HT-29 (cell line): ENCODE measurements around the gene EYA3. TPM values are rescaled to one million over a fixed set of nuclear protein-coding genes. Genes with fewer than 3 reads are reported as not detected.

Experiments used
- DNase-seq: peaks from one replicate; pipeline ENCODE4 v3.0.0-alpha.2; 2015; ENCODE audit warnings: low spot score
- total RNA-seq: library from RNA; depleted of rRNA; stranded (reverse); fragments of >200 nt; shearing (Covaris generic); gene quantifications from 2 replicates; pipeline ENCODE4 v1.2.3, GENCODE V29; 2014; rRNA removed

EYA3 gene, protein sequence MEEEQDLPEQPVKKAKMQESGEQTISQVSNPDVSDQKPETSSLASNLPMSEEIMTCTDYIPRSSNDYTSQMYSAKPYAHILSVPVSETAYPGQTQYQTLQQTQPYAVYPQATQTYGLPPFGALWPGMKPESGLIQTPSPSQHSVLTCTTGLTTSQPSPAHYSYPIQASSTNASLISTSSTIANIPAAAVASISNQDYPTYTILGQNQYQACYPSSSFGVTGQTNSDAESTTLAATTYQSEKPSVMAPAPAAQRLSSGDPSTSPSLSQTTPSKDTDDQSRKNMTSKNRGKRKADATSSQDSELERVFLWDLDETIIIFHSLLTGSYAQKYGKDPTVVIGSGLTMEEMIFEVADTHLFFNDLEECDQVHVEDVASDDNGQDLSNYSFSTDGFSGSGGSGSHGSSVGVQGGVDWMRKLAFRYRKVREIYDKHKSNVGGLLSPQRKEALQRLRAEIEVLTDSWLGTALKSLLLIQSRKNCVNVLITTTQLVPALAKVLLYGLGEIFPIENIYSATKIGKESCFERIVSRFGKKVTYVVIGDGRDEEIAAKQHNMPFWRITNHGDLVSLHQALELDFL
- total RNA-seq: 4.4 and 6.7 TPM in 2 replicates

DNA sequence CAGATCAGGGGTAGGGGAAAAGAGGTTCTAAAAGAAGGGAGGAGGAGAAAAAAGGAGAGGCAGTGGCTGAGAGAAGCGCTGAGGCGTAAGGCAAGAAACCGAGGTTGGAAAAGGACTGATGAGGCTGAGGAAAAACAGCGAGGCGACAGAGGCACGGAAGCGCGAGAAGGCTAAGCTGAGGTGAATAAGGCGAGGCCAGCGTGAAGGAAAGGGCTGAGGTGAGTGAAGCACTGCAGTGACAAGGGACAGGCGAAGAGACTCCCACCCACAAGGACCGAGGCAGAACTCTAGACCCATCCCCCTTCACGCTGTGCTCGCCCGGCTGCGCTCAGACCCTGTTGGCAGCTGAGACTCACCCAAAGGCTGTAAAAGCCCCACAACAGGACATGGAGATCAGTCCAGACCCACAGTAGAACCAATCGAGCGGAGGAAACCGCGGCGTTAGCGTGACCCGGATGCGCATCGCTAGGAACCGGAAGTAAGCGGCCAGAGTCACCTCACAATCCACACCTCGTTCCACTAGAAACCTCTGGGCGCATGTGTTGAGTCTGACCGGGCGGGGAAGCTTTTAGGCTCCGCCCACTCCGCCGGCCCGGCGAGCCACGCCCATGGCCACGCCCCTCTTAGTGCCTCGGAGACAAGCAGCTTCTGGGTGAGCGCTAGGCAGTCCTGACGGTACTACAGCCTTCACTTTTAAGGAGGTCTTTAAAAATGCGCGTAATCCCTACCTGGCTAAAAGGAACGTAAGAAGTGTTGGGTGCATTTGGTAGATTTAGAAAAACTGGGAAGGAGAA is at the start of gene EYA3:
Gene EYA3 (minus strand): TSS at position 443 of the 794 bp plus-strand sequence. CDS start 30,584 bp downstream, outside the sequence.
- DNase-seq: peak; percentile 98

GRCh38 chr1:28136922-28137613 is 48.7 kb upstream of the EYA3 start:
- DNase-seq: no peak

GRCh38 chr1:28136169-28136921 is 47.9 kb upstream of the EYA3 start:
- no peak for DNase-seq

- peak; percentile 24 for DNase-seq
These were observed 47.2 kb upstream of the EYA3 start for GRCh38 chr1:28135371-28136168.

DNA sequence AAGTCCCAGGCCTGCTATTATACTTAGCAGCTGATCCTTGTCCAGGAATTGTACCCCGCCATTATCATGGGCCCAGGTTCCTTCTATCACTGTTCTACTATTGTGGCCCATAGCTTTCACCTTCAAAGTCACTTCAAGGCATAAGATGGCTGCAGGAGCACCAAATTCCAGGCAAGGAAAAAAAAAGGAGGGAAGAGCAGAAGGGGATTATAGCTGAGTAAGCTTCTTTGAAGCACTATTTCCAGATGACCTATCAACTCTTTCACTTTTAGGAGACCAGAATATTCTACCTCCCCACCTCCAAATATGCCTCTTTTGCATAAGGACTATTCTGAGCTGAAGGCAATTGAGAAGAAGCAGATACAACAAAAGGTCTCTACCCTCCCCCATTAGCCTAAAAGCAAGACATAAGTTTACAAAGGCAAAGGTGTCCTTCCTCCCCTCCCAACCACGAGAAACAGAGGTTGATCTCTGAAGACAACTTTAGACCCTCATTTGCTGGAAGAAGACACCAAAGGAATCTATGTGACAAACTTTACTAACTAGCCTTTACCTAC is 46.3 kb upstream of the EYA3 start:
- no peak for DNase-seq

DNA sequence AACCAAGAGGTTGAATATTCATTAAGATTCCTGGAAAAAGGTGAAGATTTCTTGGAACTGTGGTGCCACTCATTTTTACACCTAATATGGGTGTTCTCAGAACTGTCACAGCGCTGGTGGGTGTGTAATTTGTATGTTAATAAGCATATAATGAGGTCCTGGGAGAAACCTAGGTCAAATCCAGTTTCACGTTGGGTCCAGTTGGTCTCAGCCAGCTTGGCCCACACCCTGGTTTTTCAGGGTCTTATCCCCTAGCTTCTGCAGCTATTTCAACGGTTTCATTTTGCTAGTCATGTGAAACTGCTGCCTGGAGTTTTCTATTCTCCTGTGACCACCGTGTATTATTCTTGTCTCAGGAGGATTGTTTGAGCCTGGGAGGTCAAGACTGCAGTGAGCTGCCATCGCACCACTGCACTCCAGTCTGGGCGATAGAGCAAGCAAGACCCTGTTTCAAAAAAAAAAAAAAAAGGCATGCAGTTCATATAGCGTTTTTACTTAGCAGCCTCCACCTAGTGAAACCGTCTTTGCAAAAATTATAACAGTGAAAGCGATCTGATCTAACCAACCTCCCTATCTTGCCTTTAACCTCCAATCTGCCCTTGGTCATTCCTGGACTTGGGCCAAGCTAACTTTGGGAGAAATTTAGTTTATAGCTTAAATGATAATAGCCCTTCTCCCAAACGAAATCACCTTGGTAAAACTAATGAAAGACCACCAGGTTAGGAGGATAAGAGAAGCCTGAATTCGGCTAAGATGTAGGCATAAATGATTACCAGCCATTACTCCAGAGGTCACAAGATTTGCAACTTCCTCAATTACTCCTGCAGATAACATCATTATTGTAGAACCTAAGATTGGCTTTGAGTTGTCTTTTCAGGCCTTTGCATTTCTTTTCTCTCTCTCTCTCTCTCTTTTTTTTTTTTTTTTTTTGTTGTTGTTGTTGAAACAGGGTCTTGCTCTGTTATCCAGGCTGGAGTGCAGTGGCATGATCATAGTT is 44.1 kb upstream of the EYA3 start:
- no peak for DNase-seq

GRCh38 chr1:28130901-28131300 is 42.5 kb upstream of the EYA3 start:
- no peak for DNase-seq

DNA sequence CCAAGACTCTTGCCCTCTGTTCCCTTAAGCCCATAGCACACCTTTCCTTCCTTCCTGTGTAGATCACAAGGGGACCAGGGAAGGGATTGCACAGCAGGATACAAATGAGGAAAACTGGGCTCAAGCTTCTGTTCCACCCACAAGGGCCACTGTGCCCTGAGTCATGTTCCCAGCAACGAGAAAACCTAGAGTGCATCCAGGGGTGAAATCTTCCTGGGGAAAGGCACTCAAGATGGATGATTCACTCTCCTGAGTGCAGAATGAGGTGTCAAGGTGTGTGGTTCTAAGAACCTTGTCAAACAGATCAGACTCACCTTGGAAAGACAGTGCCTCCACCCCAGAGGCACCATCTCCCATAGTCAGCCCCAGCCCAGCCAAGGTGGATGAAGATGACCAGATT is 40.7 kb upstream of the EYA3 start:
- DNase-seq: no peak

GRCh38 chr1:28127617-28128257 is 39.3 kb upstream of the EYA3 start:
- no peak for DNase-seq

DNA sequence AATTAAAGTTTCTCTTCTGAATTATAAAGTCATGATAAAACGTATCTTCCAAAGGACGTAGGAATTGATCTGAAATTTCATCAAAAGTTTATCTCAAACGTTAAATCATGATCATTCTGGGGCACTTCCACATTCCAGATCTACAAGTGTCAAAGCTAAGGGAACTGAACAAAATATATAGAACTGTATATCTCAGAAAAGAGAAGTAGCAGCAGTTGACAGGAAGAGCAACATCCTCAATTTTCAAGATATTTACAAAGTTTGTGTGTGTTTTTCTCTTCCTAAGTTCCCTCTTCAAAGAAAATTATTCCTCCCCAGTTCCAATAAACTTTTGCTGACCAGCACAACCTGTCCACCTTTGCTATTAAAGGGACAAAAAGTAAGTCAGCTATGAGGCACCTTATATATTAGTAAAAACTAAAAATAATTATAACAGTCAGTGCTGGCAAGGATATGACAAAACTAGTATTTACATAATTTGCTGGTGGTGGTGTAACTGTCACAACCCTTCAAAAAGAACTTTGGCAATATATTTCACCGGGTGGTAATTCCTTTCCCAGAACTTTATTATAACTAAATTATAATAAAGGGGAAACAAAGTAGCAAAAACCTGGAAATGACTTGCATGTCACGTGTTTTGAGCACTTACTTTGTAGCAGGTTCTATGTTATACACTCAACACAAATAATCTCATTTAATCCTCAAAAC is 38.5 kb upstream of the EYA3 start:
- DNase-seq: no peak

DNA sequence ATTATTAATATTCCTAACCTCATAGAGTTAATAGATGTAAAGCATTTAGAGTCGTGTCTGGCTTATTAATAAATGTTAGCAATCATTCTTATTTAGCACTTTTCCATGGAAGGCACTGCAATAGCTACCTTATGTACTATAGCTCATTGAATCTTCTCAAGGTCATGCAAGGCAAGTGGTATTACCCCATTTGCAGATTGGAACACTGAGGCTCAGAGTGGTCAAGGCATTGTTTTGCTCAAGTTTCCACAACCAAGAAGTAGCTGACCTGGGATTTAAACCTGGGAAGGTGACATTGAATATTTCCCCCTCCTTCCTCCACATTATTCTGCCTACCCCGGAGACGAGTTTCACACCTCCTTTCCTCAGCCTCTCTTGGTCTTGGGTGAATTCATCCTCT is 37.8 kb upstream of the EYA3 start:
- DNase-seq: no peak

GRCh38 chr1:28123461-28123961 is 35.1 kb upstream of the EYA3 start:
- no peak for DNase-seq

GRCh38 chr1:28122183-28122582 is 33.8 kb upstream of the EYA3 start:
- DNase-seq: no peak

- DNase-seq: no peak
These were observed 31.1 kb upstream of the EYA3 start for GRCh38 chr1:28119556-28119955.

DNA sequence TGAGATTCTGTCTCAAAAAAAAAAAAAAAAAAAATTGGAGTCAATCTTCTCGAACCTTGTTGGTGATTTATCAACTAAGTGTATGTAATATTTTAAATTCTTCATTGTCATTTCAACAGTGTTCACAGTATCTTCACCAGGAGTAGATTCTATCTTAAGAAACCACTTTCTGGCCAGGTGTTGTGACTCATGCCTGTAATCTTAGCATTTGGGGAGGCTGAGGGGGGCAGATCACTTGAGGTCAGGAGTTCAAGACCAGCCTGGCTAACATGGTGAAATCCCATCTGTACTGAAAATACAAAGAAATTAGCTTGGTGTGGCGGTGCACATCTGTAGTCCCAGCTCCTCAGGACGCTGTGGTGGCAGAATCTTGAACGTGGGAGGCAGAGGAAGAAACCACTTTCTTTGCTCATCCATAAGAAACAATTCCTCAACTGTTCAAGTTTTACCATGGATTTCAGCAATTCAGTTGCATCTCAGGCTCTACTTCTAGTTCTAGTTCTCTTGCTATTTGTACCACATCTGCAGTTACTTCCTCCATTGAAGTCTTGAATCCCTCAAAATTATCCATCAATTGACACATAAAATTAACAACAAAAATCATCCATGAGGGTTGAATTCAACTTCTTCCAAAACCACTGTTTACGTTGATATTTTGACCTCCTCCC is 30.4 kb upstream of the EYA3 start:
- DNase-seq: no peak

GRCh38 chr1:28115267-28115666 is 26.9 kb upstream of the EYA3 start:
- no peak for DNase-seq

DNA sequence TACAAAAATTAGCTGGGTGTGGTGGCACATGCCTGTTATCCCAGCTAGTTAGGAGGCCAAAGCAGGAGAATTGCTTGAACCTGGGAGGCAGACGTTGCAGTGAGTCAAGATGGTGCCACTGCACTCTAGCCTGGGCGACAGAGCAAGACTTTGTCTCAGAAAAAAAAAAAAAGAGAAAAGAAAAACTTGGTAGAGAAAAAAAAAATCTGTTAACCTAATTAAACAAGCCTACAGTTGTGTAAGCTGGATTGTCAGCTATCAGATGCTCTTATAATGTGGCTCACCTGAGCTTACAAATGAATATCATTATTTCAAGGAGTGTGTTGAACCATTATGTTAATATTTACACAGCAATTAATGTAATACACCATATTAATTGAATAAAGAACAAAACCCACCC is 26.4 kb upstream of the EYA3 start:
- no peak for DNase-seq
